Glomerular endothelial cell (primary cell): ENCODE data around the gene S100A9. TPM values are rescaled to one million over a fixed set of nuclear protein-coding genes. Genes with fewer than 3 reads are reported as not detected.
A peak's percentile ranks its signal among the peaks of the same experiment; 100 is the strongest.
"Not testable (repeated sequence)": the region's sequence is repeated elsewhere in the genome, so short reads cannot be mapped to it uniquely, and the experiment has no call there.

ENCODE experiments used
- DNase-seq: peaks from one replicate; pipeline ENCODE4 v3.0.0-alpha.2; 2011; ENCODE audit warnings: low read depth, low spot score; ENCODE audit errors: extremely low read depth
- total RNA-seq: library from RNA; depleted of rRNA; stranded (reverse); fragments of >200 nt; gene quantifications from 2 replicates; pipeline ENCODE4 v1.2.3, GENCODE V29; 2015

Gene S100A9
- total RNA-seq, 1 donor from 2014 or later, result not detected

DNA sequence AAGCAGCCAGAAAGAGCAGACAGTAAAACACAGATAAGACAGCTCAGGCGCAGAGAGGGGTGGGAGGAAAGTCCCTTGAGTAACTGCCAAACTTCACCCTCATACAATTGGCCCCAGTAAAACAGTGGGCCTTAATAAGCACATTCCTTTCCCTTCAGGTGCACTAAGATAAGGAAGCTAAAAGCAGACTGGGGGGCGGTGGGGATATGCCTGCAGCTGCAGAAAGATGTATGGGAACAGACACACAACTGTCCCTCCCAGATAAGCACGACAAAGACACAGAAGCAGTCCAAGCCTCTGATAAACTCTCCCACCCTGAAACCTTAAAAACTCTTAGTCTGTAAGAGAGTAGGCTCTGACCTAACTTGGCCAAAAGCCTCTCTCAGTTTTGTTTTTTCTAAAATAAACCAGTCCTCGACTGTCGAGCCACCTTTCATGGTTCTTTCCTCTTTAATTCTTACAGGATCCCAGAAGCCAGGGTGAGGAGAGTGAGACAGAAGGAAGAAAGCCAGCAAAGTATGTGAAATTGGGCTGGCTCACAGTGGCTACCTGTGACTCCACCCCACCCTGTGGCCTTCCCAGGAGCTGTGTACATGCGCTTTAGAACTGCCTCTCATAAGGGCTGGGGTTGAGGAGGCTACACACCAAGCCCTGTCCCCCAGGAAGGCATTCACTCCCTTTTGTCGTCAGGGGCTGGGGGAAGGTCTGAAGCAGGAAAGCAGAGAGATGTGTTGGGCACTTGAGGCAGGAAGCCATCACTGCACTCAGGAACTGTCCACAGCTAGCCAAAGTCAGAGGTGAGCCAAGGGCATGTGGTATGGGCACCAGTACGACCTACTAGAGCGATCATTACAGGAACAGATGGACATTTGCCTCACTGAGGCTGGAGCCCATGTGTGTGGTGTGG is 13.6 kb upstream of the S100A9 start:
- DNase-seq, result no peak

DNA sequence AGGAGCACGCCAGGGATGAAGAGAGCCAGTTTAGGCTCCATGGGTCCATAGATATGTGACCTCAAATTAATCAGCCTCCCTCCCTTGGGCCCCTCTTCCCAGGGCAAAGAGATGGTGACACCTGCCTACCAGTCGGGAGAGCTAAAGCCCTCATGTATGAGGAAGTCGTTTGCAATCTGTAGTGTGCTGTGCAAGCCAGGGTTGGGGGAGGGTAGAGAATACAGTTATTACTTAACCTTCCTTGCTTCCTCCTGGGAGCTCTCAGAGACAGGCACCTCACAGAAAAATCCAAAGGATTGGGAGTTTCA is 13.0 kb upstream of the S100A9 start:
- DNase-seq, result no peak

DNA sequence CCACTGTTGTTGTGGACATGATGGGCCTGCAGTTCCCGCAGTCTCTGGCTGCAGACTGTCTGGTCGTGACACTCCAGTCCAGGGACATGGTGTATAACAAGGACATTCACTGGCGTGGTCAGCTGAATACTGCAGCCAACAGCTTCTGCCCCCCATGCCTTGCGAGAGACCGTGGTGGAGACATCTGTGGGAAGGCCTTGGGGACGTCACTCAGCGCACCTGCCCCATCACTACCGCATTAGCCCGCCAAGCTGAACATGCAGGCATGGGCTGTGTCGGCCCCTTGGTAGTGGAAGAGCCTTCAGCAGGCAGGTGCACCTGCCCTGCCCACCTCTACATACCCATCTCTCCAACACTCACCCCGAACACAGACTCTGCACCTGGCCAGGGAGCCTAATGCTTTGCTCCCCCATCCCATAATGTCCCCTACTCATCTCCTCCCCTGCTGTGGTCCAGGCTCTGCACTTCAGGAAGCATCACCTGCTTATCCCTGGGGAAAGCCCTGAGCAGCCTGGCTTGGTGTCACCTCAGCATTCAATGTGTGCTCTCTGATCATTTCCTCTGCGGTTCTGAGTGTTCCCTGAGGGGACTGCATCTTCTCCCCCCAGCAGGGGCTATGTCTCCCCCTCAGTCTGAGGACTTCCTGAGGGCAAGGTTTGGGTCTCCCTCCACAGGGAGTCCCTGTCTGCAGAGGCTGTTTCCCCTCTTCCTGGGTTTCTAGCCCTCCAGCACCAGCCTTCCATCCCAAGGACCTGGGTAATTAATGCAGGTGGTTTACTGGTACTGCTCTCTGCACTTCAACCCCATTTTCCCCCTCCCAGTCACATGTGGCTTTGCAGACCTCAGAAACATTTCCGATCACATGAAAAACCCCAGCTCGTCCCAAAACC is 12.2 kb upstream of the S100A9 start:
- no peak for DNase-seq

DNA sequence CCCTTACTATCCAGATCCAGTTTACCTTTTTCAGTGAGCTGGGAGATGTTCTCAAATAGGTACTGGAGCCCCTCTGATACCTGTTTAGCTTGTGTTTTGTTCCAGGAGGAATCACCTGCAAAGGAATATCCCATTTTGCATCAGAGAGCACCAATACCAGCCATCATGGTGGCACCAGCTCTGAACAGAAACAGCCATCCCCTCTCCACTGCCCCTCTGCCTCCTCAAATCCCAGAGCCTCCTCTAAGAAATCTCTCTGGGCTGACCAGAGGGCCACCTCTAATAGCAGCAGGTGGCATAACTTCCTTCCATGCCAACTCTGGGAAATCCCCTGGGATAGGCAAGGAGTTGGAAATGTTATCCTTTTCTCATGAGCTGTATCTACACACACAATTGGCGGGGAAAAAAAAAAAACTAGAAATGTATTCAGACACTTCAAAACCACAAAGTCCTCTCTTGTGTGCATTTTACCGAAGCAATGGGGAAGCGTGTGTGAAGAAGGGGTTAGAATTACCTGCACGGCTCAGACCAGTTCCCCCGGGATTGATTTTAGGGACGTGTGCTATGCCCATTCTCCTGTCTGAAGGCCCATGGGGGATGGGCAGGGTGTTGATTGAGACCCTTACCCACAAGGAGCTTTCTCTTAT is 11.5 kb upstream of the S100A9 start:
- DNase-seq, result no peak

DNA sequence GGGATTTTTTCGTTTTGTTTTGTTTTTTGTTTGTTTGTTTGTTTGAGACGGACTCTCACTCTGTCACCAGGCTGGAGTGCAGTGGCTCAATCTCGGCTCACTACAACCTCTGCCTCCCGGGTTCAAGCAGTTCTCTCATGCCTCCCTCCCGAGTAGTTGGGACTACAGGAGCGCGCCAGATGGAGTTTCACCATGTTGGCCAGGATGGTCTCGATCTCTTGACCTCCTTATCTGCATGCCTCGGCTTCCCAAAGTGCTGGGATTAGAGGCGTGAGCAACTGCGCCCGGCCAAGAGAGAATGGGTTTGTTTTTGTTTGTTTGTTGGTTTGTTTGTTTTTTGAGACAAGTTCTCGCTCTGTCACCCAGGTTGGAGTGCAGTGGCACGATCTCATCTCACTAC is 10.6 kb upstream of the S100A9 start:
- not testable (repeated sequence) for DNase-seq

DNA sequence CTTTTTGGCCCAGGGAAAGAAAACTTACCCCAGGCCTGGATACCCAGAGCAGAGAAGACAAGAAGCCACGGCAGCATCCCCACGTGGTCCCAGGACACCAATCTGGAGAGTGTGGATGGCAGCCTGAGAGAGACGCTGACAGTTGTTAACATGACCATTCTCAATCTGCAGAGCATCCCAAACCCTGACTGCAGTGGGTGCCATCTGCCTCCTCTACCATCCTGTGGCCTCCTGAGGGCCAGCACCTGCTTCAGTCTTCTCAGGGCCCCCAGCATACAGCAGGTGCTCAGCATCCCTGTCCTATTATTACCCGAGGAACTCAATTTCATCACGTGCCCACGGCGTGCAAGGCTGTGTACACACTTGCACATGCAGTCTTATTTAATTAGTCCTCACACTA is 9.8 kb upstream of the S100A9 start:
- no peak for DNase-seq

DNA sequence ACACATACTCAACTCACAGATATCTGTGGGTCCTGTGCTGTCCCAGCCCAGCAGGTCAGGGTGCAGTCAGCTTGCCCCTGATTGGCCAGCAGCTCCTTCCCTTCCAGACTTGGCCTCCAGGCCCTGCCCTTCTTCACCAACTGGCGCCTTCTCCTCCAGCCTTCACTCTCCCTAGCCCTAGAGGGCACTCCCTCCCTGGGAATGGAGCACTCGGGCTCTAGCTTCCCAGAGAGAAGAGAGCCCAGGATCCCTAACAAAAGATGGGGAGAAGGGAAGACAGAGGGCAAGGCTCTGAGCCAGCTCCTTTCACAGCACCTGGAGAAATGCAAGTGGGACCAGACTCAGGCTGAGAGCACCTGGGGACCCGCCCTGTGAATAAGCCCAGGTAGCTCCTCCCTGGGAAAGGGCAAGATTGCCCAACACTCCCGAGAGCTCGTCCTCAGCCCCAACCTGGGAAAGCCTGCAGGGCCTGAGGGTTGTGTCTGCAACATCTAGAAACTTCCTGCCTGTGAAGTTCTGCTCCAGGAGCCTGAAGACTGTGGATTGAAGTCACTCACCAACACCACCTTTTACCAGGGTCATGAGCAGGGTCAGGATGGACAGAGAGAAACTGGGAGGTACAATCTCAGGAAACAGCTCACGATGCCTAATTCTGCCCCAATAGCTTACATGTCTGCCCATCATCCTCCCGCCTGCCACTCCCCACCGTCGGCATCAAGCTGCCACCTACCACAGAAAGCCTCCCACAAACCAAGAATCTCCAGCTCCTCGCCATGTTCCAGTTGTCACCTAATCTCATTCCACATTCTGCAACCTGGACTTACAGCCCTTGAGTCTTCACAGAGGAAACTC is 8.9 kb upstream of the S100A9 start, which contains the start of gene PGLYRP4:
PGLYRP4 (minus strand) TSS at position 331 of the 852 bp plus-strand sequence. CDS start 909 bp downstream, outside the sequence.
- DNase-seq, result no peak

DNA sequence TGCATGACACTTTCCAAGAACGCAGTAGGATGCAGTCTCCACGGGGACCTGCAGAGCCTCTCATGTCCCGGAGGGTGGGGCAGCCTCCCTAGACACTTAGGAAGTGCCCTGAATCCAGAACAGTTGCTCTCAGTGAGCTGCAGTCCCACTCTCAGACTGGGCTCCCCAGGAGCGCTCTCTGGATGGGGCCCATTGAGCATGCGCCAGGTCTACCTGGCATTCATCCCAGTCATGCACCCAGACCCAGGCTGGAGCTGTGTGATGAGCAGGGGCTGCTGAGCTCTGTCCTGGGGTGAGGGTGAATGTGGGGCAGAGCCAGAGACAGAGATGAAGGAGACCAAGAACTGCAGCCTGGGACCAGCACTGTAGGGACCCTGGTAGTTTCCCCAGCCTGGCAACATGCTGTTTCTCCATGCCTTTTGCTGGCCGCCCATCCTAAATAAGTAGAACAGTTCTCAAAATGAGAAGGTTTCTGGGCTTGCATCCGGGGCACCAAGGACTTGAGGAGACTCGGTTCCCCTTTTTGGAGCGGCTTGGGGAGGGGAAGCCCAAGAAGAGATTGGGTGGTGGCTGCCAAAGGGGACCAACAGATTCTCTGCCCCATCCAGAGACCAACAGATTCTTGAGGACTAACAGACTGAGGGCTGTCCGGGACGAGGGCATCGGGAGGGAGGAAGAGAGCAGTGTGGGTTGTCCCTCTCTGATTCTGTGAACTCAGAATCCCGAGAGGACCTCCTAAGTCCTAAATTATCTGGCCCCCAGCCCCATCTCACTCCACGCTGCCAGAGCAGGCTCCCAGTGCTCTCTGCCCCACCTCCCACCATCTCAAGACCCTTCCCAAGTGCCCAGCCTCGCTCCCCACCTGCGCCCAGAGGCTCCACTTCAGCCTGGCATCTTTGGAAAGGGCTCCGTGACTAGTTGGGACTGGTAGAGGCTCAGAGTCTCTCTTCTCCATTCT is 8.0 kb upstream of the S100A9 start:
- no peak for DNase-seq

DNA sequence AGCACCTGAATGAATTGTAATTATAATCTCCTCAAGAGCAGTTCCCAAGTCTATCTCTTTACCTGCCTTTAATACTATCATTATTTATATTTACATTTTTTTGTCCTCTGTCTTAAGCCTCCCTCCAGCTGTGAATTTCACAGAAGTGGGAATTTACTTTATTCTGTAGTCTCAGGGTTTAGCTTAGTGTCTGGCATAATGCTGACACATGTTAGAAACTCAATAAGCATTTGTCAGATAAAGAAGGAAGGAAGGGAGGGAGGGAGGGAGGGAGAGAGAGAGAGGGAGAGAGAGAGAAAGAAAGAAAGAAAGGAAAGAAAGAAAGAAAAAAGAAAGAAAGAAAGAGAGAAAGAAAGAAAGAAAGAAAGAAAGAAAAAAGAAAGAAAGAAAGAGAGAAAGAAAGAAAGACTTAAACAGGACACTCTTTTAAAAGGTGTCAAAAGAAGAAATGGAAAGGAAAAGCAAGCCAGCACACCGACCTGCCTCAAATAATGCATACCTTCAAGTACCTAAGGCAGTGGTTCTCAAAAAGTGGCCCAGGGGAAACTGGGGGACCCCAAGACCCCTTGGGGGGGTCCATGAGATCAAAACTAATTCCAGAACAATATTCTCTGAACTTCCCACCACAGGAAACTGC is 7.2 kb upstream of the S100A9 start:
- DNase-seq, result no peak

DNA sequence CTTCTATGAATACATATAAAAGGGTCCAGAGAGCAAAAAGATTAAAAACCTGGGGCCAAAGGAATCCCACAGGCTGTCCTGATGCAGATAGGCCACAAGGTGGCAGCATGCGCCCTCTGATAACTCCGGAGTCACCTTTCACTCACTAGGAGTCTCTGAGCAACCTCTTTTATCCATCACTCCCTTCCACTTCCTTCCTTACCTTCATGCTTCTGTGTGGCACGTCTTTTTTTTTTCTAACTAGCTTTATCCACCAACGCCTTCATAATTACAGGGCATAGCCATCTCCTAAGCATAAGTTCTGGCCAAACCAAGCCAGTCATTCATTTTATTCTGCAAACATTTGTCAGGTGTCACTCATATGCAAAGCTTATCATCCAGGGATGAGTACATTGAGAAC is 5.1 kb upstream of the S100A9 start:
- peak; percentile 27 for DNase-seq

DNA sequence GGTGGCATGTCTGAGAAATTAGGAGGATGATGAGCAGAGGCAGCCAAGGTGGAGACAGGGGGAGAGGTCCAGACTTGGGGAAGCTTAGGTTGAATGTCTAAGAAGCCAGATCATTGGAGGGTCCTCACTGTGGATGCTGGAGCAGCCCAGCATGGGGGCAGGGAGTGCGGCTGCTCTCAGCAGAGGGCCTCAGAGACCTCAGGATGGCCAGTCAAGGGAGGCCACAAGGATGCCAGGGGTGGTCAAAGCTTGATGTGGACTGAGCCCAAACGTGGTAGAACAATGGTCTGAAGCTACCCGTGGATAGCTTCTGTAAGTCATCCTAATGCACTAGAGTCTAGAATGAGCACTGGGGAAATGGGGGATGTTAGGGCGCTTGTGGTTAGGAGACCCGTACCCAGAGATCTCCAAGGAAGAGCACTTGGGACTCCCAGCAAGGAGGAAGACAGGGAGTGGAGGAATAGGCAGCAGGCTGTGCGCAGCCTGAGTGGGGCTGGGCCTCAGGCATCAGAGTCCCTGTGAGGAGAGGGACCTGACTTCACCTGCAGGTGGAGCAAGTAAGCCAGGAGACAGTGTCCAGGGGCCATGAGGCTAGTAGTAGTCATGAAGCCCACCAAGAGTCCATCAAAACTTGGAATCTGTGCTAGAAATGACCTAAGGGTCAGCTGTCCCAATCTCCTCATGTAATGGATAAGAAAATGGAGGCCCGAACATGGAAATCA is 4.3 kb upstream of the S100A9 start:
- no peak for DNase-seq

DNA sequence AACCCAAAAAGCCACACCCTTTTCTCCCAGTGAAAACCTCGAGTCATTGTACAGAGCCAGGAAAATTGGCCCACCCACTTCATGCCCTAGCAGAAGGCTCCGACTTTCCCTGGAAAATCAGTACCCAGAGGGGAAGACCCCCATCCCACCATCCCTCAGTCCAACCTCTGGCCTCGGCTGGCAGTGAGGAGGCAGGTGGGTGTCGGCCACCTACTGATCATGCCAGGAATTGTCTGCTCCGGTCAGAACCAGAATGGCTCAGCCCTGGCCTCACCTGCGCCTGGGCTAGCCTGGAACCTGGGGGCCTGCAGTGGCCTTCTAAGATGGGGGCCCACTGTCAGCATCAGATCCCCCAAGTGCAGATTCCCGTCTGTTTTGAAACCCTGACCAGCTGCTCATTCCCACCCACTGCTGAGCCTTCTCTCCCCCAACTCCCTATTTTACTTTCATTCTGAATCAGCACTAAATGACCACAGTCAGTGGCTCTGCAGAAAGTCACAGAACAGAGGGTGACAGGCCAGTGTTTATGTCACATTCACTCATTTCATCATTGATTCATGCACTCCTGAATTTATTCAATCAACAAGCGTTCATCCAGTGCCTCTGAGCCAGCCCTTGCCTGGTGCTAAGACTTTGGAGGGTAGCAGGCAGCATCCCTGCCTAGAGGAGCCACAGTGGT is 3.0 kb upstream of the S100A9 start:
- DNase-seq, result no peak

DNA sequence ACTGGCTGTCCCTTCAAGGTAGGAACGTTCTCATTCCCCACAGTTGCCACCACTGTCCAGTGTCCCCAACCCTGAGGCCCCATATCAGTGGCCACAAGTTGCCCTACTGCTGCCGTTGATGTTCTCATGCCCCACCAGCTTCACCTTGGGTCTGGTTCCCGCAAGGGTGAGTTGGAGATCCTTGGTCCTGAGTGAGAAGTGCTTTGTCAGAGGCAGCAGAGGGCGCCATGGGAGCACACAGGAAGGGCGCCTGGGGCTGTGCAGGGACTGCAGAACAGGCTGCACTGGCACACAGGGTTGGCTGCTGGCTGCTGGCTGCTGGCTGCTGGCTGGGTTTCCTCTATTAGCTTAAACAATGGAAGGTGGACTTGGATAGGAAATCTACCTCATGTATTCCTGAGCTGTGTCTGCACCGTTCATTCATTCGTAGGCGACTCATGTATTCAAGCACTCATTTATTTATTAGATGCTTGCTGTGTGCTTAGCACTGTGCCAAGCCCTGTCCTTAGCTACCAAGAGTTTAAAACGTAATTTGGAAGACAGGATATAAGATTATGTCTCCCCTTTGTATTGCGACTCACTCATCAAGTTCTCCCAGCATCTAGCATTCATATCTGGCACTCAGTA is 2.1 kb upstream of the S100A9 start:
- DNase-seq, result no peak

DNA sequence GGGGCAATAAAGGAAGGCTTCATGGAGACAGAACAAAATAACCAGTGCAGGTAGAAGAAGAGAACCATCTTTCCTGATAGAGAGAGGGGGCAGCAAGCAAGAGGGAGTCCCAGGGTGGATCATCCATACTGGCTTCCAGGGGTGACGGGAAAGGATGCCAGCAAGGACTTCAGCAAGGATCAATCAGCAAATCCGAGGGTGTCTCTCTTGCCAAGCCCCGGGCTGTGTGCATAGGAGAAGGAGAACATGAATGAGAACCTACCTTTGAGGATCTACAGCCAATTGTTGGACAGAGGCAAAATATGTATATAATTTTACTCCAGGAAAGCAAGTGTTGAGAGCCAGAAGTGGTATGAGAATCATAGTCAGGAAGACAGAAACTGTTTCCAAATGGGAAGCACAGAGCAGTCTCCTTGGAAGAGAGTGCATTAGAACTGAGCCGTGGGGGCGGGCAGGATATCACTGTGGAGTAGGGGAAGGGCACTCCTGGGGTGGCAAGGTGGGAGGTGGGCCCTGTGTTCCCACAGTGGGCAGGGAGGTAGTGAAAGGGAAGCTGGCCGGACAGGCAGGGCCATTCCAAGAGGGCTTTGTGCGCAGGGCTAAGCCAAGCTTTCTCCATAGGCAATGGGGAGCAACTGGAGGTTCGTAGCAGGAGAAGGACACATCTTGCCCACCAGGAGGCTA is 1.1 kb upstream of the S100A9 start:
- DNase-seq, result no peak

DNA sequence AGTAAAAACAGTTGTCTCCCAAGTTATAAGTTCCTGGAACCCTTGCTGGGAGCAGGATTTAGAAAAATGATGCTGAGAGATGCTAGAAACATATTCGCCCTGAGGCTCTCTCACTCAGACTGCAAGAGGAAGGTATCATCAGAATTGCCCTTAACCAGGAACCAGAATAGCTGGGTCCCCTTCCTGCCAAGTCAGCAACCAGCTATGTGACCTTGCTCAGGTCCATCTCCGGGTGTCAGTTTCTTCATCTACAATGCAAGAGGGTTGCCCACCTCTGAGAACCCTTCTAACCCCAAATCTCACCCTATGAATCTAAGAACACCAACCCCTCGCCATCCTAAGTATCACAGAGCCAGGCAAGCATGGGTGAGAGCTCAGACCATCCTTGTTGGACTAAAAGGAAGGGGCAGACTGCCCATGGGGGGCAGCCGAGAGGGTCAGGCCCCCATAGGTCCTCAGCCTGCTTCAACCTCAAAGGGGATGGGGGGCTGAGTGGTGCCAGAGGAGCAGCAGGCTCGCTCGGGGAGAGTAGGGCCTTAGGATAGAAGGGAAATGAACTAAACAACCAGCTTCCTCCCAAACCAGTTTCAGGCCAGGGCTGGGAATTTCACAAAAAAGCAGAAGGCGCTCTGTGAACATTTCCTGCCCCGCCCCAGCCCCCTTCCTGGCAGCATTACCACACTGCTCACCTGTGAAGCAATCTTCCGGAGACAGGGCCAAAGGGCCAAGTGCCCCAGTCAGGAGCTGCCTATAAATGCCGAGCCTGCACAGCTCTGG is 390 bp upstream of the S100A9 start:
- no peak for DNase-seq

DNA sequence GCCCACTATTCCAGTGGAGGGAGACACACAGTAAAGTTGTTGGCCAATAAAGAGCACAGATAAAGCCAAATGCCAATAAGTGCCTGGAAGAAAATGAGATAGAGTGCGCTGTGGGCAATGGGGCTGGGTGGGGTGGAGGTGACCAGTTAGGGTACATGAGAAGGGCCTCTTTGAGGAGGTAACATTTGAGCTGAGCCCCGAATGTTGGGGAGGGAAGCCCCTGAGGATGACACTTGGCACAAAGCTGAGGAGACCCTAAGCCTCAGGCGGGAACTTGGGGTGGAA is 979 bp downstream of the S100A9 start:
- no peak for DNase-seq
